ENCODE data around the gene LRWD1.

DNA sequence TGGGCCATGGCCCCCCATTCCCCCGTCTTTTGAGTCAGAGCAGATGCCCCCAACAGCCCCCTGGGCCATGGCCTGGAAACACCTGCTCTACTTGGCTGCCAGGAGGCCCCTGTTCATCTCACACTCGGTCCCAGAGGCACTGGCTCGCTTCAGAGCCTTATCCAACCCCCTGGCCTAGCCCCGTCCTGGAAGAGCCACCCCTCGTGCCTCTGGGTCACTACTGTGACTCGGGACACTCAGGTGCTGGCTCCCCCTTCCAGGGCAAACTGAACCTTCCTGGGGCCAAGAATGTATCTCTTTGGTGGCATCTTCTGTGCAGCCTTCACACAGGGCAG, 7.0 kb downstream of the LRWD1 start:
- TF ChIP-seq, protein P1, sequence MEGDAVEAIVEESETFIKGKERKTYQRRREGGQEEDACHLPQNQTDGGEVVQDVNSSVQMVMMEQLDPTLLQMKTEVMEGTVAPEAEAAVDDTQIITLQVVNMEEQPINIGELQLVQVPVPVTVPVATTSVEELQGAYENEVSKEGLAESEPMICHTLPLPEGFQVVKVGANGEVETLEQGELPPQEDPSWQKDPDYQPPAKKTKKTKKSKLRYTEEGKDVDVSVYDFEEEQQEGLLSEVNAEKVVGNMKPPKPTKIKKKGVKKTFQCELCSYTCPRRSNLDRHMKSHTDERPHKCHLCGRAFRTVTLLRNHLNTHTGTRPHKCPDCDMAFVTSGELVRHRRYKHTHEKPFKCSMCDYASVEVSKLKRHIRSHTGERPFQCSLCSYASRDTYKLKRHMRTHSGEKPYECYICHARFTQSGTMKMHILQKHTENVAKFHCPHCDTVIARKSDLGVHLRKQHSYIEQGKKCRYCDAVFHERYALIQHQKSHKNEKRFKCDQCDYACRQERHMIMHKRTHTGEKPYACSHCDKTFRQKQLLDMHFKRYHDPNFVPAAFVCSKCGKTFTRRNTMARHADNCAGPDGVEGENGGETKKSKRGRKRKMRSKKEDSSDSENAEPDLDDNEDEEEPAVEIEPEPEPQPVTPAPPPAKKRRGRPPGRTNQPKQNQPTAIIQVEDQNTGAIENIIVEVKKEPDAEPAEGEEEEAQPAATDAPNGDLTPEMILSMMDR (IDR thresholded peaks at IDR 0.05): no peak
- TF ChIP-seq POLR2A (IDR thresholded peaks at IDR 0.05): no peak
